Keratinocyte (primary cell): Measurements from ENCODE around the gene EXOC4. TPM values are rescaled to one million over a fixed set of nuclear protein-coding genes. Genes with fewer than 3 reads are reported as not detected.

ENCODE experiments used
- DNase-seq: peaks from one replicate; pipeline ENCODE4 v3.0.0-alpha.2; 2011; ENCODE audit warnings: low read depth, missing footprints, low spot score
- FAIRE-seq: peaks from 2 replicates; lab custom pipeline; 2011; peaks lifted over from hg19 to GRCh38; lab: Jason Lieb, UNC
- H2AFZ ChIP-seq: 2 replicates; pipeline ENCODE4 v1.6.0; 2012; ENCODE audit warnings: low read length, control low read depth, inconsistent platforms; ENCODE audit not compliant: control insufficient read depth
- H3K27ac ChIP-seq: 2 replicates; pipeline ENCODE4 v1.5.1; 2011; ENCODE audit warnings: low read length; ENCODE audit not compliant: control insufficient read depth, insufficient read depth
- H3K27me3 ChIP-seq: 3 replicates; pipeline ENCODE4 v1.6.0; 2011; ENCODE audit warnings: low read length; ENCODE audit not compliant: control insufficient read depth, insufficient read depth; ENCODE audit errors: extremely low read depth
- H3K36me3 ChIP-seq, 2 experiments: 2 replicates in 1 of 2; 3 replicates in 1 of 2; pipeline ENCODE4 v1.5.1; 2011; ENCODE audit warnings: low read length in 2 of 2, mild to moderate bottlenecking in 1 of 2; ENCODE audit not compliant: control insufficient read depth in 2 of 2, insufficient read depth in 2 of 2; ENCODE audit errors: extremely low read depth in 1 of 2
- H3K4me1 ChIP-seq: 3 replicates; pipeline ENCODE4 v1.5.1; 2011; ENCODE audit warnings: low read length; ENCODE audit not compliant: control insufficient read depth, insufficient read depth; ENCODE audit errors: extremely low read depth
- H3K4me2 ChIP-seq: 3 replicates; pipeline ENCODE4 v1.6.0; 2011; ENCODE audit warnings: low read depth, low read length; ENCODE audit not compliant: control insufficient read depth, insufficient read depth; ENCODE audit errors: extremely low read depth
- H3K4me3 ChIP-seq, 3 experiments: fragments of 200-600 bp in 1 of 3; sonication (generic) in 1 of 3; 2 replicates in 2 of 3; 3 replicates in 1 of 3; pipeline ENCODE4 v1.5.1; 2011 to 2016; ENCODE audit warnings: low read length in 3 of 3, mild to moderate bottlenecking in 3 of 3, control low read depth in 2 of 3, inconsistent platforms in 1 of 3, low read depth in 1 of 3, mixed read lengths in 1 of 3, mixed run types in 1 of 3, moderate library complexity in 1 of 3; ENCODE audit not compliant: control insufficient read depth in 2 of 3, insufficient read depth in 2 of 3; ENCODE audit errors: extremely low read depth in 1 of 3
- H3K79me2 ChIP-seq: 2 replicates; pipeline ENCODE4 v1.6.0; 2012; ENCODE audit warnings: low read length; ENCODE audit not compliant: control insufficient read depth, insufficient read depth
- H3K9ac ChIP-seq: 3 replicates; pipeline ENCODE4 v1.6.0; 2011; ENCODE audit warnings: low read length; ENCODE audit not compliant: control insufficient read depth, insufficient read depth; ENCODE audit errors: extremely low read depth
- H3K9me1 ChIP-seq: 3 replicates; pipeline ENCODE4 v1.6.0; 2011; ENCODE audit warnings: low read length; ENCODE audit not compliant: control insufficient read depth, insufficient read depth; ENCODE audit errors: extremely low read depth
- H3K9me3 ChIP-seq: 2 replicates; pipeline ENCODE4 v1.5.1; 2012; ENCODE audit warnings: low read depth, low read length; ENCODE audit not compliant: control insufficient read depth
- H4K20me1 ChIP-seq: 3 replicates; pipeline ENCODE4 v1.6.0; 2011; ENCODE audit warnings: low read length; ENCODE audit not compliant: control insufficient read depth, insufficient read depth; ENCODE audit errors: extremely low read depth
- EZH2 ChIP-seq: IDR thresholded peaks from one replicate; pipeline ENCODE4 v1.6.1; 2012; ENCODE audit warnings: inconsistent platforms, mild to moderate bottlenecking, low read length, moderate library complexity
- dilution Hi-C: fragments of 300-500 bp; cut with MboI; formaldehyde crosslinking; loops from one replicate; pipeline ENCODE4 v1.7.0; 2020; ENCODE audit warnings: low sequenced_read_pairs; ENCODE audit not compliant: extremely low pct_ligation_motif_present
- polyA plus RNA-seq, 5 experiments: library from polyadenylated mRNA; depleted of rRNA in 3 of 5; stranded (reverse) in 3 of 5; stranded (forward) in 1 of 5; unstranded in 1 of 5; fragments of >200 nt; gene quantifications; 1 replicate in 1 of 5; 2 replicates in 3 of 5; 3 replicates in 1 of 5; pipeline versions ENCODE4 v1.2.1 to v1.2.3, GENCODE V29; 2011 to 2012; ENCODE audit warnings: missing spikeins in 2 of 5, low read depth in 1 of 5, low replicate concordance in 1 of 5
- TF ChIP-seq, protein P1 (sequence below), 3 experiments: IDR thresholded peaks in 1 of 3; conservative IDR thresholded peaks in 1 of 3; optimal IDR thresholded peaks in 1 of 3; 2 replicates in 2 of 3; 3 replicates in 1 of 3; pipeline versions ENCODE3 to v1.5.1; 2011; ENCODE audit warnings: low read length in 3 of 3, mild to moderate bottlenecking in 3 of 3, moderate library complexity in 2 of 3, control low read depth in 1 of 3, inconsistent platforms in 1 of 3; ENCODE audit not compliant: insufficient read depth in 2 of 3; ENCODE audit errors: extremely low read depth in 1 of 3

Gene EXOC4
- polyA plus RNA-seq, 1 donor (not counting 4 experiments of a cell fraction or from before 2014, with no cell fraction given), result 52.6 TPM

DNA sequence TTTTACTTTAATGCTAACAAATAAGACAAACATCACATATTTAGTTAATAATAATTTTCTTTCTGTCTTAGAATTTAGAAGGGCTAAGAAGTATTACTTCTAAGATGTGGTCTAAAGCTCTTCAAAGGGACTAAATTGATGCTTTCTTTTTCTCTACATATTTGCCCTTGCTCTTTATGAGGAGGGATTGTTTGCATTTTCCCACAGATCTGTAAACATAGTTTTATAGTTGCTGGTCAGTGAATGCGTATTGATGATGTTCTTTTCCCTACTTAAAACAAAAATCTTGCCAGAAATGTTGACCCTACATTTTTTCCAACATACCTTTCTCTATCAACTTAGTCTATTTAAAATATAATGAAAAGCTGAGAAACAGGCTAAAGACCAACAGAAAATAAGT is 501.8 kb downstream of the EXOC4 start:
- no peak overlapping the region for H3K27ac ChIP-seq
- H3K9me3 ChIP-seq, result no peaks in the 10 kb centered on the region
- H3K9me1 ChIP-seq, result no peaks in the 10 kb centered on the region
- no peaks in the 10 kb centered on the region for H4K20me1 ChIP-seq
- no peaks in the 10 kb centered on the region for H3K27me3 ChIP-seq
- no peaks in the 10 kb centered on the region for H3K79me2 ChIP-seq
- TF ChIP-seq, protein P1, sequence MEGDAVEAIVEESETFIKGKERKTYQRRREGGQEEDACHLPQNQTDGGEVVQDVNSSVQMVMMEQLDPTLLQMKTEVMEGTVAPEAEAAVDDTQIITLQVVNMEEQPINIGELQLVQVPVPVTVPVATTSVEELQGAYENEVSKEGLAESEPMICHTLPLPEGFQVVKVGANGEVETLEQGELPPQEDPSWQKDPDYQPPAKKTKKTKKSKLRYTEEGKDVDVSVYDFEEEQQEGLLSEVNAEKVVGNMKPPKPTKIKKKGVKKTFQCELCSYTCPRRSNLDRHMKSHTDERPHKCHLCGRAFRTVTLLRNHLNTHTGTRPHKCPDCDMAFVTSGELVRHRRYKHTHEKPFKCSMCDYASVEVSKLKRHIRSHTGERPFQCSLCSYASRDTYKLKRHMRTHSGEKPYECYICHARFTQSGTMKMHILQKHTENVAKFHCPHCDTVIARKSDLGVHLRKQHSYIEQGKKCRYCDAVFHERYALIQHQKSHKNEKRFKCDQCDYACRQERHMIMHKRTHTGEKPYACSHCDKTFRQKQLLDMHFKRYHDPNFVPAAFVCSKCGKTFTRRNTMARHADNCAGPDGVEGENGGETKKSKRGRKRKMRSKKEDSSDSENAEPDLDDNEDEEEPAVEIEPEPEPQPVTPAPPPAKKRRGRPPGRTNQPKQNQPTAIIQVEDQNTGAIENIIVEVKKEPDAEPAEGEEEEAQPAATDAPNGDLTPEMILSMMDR (optimal IDR thresholded peaks at IDR 0.05 in 1 of 3, IDR thresholded peaks at IDR 0.05 in 1 of 3, conservative IDR thresholded peaks at IDR 0.05 in 1 of 3; ENCODE audit: extremely low read depth in 1 of 3, insufficient read depth in 2 of 3, low read length in 3 of 3), result no peak
- TF ChIP-seq EZH2, result no peak
- H3K36me3 ChIP-seq, result no peaks in the 10 kb centered on the region
- no peak overlapping the region for H3K9ac ChIP-seq
- H2AFZ ChIP-seq, result no peak overlapping the region
- peaks cover 15% of the 10 kb centered on the region for H3K4me1 ChIP-seq
- DNase-seq, result no peak
- FAIRE-seq, result no peak
- no peak overlapping the region for H3K4me2 ChIP-seq
- no peak overlapping the region for H3K4me3 ChIP-seq
- dilution Hi-C loops, result no loop called here

GRCh38 chr7:133755901-133756300 is 503.0 kb downstream of the EXOC4 start:
- DNase-seq (no peak), FAIRE-seq (no peak)
- TF ChIP-seq, protein P1 (optimal IDR thresholded peaks at IDR 0.05 in 1 of 3, IDR thresholded peaks at IDR 0.05 in 1 of 3, conservative IDR thresholded peaks at IDR 0.05 in 1 of 3; ENCODE audit: extremely low read depth in 1 of 3, insufficient read depth in 2 of 3, low read length in 3 of 3), result no peak
- TF ChIP-seq EZH2, result no peak
- Histone ChIP-seq H3K9ac (no peak overlapping the region), H3K79me2 (no peaks in the 10 kb centered on the region), H3K9me3 (no peaks in the 10 kb centered on the region), H3K27ac (no peak overlapping the region), H3K4me1 (peaks cover 15% of the 10 kb centered on the region), H3K4me2 (no peak overlapping the region), H3K9me1 (no peaks in the 10 kb centered on the region), H2AFZ (no peak overlapping the region), H3K27me3 (no peaks in the 10 kb centered on the region), H4K20me1 (no peaks in the 10 kb centered on the region), H3K4me3 (no peak overlapping the region), H3K36me3 (no peaks in the 10 kb centered on the region)
- dilution Hi-C loops, result no loop called here
